GM18505 (cell line): Measurements from ENCODE around the gene TRIM28.
A peak's percentile ranks its signal among the peaks of the same experiment; 100 is the strongest.
"Not testable (repeated sequence)": the region's sequence is repeated elsewhere in the genome, so short reads cannot be mapped to it uniquely, and the experiment has no call there.

Experiments
- ATAC-seq: cut with Tn5 transposase; IDR thresholded peaks from one replicate; pipeline ENCODE4 v1.9.1; 2021; ENCODE audit not compliant: unreplicated experiment
- POLR2A ChIP-seq: IDR thresholded peaks from 4 replicates; pipeline ENCODE4 v1.6.1; 2011; ENCODE audit warnings: borderline replicate concordance; ENCODE audit not compliant: insufficient read depth, insufficient read length; ENCODE audit errors: extremely low read depth

Gene TRIM28

DNA sequence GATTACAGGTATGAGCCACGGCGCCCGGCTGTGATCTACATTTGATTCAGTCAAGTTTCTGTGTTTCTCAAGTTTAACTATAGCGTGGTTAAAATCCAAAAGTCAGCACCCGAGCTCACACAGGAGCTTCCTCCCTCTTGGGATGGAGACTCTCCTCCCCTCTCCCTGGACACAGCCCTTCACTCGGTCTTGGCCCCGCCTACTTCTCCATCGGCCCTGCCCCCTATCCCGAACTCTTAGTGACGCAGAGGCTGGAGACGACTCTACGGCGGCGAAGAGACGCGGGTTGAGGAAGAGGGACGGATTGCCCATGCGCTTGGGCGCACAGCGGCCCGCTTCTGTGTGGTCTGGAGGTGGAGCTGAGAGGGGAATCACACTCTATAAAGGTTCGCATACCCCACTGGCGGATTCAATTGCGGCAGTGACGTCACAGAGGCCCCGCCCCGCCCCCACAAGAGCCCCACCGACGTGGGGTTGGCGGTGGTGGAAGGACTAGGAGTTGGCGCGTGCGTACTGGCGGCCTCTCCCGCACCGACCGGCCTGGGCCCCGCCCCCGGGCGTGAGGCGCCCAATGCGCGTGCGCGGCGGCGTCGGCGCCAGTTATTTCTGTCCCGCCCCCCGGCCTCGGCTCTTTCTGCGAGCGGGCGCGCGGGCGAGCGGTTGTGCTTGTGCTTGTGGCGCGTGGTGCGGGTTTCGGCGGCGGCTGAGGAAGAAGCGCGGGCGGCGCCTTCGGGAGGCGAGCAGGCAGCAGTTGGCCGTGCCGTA lies at the start of gene TRIM28:
Gene TRIM28 (plus strand): TSS at position 239 of the 765 bp plus-strand sequence. CDS start 694 bp downstream, outside the sequence.
- TF ChIP-seq POLR2A = peak; percentile 98
- peak; percentile 82 for ATAC-seq

DNA sequence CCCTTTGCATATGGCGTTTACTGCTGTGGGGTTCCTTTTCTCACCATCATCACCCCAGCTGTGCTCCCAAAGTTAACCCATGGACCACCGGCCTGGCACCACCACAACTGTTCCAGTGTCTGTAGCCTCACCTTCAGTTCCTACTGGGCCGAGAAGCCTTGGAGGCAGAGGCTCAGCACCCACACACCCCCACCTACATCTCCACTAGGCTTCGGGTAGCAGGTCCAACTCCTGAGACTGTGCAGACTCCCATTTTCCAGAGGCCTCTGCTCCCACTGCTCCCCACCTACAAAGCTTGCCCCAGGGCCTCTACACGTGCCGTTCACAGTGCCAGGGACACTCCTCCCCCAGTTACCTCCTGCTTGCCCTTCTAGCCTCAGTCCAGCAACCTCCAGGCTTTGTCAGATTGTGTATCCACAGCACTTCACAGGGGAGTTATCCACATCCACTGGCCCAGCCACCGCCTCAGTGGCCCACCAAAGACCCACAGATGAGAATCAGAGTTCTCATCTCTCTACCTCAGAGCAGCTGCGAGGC lies 46.2 kb upstream of the TRIM28 start:
- ATAC-seq = no peak
- TF ChIP-seq POLR2A = no peak

DNA sequence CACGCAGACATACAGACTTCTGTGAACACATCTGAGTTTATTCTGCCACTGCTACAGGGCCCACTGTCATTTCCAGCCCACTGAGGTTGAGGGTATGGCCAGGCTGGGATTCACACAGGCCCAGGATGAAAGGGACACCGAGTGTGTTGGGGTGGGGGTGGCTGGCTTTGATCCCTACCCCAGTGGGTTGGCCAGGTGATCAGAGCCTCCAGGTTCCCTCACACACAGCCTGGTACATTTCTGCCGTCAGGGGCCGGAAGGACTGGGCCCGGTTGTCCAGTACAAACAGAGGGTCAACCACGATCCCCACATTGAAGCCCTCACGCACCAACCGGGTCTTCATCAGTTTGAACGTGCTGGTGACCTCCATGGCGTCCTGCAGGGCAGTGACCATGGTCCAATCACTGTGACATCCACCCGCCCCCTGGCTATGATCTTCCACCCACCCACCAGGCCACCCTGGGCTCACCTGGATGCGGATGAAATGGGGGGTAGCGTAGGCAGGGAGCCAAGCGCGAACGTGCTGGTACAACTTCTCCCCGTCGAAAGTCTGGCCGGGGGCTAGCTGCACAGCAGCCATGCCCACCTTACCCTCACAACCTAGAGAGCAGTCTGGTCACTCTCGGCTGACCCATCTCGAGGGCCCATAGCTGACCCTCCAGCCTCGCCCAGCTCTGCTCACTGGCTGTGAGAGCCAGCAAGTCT lies 45.4 kb upstream of the TRIM28 start:
- no peak for TF ChIP-seq POLR2A
- peak; percentile 14 for ATAC-seq

DNA sequence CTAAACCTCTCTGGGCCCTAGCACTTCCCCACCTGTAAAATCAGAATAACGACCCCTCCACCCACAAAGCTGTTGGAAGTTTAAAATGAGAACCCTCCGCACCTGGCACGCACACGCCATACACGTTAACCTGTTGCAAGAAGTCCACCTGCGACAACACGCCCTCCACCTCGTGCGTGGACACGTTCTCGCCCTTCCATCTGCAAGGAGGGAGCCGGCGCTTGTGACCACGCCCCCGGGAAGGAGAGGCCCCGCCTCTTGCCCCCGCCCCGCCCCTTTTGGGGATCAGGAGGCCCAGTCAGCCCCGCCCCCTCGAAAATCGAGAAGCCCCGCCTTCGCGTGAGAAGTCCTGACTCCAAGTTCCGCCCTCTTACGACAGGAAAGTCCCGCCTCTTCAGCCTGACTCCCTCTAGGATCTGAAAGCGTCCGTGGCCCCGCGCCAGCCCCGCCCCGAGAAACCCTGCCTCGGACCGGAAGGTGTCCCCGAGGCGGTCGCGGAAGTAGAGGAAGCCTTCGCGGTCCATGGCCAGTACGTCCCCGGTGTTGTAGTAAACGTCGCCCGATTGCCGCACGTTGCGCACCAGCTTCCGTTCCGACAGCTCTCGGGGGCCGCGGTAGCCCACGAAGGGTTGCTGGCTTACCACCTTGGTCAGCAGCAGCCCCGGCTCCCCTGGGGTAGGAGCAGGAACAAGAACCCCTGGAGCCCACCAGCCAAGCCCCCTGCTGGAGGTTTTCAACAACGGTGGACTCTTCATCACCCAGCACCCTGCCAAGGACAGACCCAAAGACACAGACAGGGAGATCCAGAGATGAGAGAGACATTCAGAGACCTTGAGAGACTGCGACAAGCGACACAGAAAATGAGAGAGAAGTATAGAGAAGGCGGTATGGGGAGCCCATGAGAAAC lies 44.6 kb upstream of the TRIM28 start:
- peak; percentile 89 for ATAC-seq
- TF ChIP-seq POLR2A = peak; percentile 79

DNA sequence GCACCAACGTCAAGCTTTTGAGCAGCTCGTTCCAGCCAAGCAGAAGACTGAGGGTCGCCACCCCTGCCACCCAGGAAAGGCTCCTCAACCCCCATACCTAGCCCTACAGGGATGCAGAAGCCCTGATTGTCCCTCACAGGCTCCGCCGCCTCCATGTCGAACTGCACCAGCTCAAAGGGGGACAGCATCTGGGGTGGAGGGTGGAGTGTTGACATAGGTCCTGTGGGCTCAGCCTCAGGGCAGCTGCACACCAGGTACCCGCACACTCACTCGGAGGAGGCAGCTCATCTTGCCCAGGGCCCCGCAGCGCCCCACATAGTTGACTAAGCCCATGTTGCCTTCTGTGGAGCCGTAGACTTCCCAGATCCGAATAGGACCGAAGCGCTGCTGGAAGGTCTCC lies 43.6 kb upstream of the TRIM28 start:
- no peak for TF ChIP-seq POLR2A
- no peak for ATAC-seq

DNA sequence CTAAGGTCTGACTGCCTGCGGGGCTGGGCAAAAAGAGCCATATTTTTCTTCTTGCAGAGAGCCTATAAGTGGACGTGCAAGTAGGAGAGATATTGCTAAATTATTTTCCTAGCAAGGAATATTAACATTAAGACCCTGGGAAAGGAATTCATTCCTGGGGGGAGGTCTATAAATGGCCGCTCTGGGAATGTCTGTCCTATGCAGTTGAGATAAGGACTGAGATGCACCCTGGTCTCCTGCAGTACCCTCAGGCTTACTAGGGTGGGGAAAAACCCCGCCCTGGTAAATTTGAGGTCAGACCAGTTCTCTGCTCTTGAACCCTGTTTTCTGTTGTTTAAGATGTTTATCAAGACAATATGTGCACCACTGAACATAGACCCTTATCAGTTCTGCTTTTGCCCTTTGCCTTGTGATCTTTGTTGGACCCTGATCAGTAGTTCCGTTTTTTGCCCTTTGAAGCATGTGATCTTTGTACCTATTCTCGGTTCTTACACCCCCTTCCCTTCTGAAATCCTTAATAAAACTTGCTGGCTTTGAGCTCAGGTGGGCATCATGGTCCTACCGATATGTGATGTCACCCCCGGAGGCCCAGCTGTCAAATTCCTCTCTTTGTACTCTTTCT lies 36.2 kb upstream of the TRIM28 start:
- not testable (repeated sequence) for ATAC-seq

DNA sequence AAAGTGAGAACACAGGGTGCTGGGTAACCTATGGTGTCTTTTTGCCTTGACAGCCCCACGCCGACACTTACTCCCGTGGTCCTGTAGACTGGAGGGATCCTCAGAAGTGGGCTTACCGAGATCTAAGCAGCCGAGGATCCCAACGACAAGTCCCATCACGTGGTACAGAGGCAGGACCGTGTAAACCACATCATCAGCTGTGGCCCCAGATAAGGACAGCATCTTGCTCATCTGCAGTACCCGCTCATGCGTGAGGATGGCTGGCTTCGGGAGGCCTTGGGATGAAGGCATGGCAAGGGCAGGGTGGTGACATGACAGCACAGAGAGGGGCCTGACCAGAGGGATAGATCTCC lies 34.2 kb upstream of the TRIM28 start:
- ATAC-seq = no peak
- TF ChIP-seq POLR2A = no peak

DNA sequence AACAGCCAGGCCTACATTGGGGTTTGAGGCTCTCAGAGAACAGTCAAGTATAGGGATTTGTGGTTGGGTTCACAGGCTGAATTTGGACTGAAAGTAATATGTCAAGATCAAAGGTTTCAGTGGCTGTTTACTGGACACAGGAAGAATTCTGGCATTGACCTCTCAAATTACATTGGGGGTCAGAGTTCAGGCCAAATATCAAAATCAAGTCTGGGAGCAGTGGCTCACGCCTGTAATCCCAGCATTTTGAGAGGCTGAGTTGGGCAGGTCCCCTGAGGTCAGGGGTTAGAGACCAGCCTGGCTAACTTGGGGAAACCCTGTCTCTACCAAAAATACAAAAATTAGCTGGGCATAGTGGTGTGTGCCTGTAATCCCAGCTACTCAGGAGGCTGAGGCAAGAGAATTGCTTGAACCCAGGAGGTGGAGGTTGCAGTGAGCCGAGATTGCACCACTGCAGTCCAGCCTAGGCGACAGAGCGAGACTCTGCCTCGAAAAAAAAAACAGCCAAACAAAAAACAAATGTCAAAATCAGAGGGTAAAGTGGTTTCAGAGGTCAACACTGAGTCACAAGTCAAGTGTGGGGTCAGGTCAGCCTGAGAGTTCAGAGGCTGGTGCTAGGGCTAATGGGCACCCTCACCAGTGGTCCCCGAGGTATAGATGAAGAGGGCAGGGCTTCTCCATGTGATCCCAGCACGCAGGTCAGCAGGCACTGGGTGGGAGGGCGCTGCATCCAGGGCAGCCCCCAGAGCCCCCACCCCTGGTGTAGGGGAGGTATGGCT lies 33.6 kb upstream of the TRIM28 start:
- no peak for TF ChIP-seq POLR2A
- no peak for ATAC-seq

DNA sequence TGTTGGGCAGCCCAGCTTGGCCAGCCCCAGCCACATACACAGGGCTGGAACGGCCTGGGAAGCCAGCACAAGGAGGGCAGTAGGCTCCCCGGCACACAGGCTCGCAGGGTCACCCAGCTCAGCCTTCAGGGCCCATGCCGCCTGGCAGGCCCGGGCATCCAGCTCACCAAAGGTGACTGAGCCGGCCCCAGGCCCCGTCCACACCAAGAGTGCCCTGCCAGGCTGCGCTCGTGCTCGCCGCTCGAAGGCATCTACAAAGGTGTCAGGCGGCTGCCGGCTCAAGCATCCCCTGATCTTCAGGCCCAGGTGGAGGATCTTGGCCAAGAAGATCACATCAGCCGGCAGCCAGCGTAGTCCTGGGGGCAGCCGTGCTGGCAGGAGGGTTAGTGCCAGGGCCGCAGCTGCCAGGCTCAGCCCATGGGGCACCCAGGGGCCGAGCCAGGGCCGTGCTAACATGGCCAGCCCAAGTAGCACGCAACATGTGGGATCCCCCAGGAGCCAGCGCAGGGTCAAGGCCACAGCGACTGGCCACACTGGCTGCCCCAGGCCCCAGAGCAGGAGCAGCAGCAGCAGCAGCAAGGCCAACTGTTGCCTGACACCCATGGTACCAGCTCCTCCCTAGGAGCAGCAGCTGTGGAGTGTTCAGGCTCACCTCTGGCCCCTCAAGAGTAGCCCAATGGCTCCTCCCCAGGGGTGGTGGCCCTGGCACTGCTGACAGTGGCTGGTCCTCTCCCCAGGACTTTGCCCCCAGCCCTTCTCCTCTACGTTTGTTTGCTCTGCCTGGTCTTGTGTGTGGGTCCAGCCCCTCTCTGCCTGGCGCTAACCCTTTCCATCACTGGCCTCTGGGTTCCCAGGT lies 32.3 kb upstream of the TRIM28 start, which contains the start of gene SLC27A5:
Gene SLC27A5 (minus strand): TSS at position 640 of the 856 bp plus-strand sequence. CDS start 37 bp downstream, at position 603.
- no peak for ATAC-seq
- TF ChIP-seq POLR2A = no peak

DNA sequence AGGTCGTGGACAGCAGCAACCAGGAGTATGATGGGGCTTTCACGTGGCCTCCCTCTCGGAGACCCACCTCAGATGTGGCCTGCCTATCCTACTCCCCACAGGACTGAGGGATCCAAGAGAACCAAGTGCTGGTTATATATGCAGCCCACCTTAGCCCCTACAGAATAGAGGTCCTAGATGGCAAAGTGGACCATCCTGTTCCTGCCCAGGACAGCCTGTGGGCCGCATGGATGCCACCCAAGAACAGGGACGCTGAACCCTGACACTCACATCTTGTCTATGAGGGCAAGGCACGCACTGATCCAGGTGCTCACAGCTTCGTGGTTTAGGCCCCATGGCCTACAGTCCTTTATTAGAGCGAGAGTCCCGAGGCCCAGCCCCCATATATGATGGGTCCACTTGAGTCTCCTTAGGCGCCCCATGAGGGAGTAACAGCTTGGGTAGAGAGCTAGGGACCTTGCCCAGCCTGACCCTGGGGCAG lies 30.6 kb upstream of the TRIM28 start:
- no peak for TF ChIP-seq POLR2A
- no peak for ATAC-seq

DNA sequence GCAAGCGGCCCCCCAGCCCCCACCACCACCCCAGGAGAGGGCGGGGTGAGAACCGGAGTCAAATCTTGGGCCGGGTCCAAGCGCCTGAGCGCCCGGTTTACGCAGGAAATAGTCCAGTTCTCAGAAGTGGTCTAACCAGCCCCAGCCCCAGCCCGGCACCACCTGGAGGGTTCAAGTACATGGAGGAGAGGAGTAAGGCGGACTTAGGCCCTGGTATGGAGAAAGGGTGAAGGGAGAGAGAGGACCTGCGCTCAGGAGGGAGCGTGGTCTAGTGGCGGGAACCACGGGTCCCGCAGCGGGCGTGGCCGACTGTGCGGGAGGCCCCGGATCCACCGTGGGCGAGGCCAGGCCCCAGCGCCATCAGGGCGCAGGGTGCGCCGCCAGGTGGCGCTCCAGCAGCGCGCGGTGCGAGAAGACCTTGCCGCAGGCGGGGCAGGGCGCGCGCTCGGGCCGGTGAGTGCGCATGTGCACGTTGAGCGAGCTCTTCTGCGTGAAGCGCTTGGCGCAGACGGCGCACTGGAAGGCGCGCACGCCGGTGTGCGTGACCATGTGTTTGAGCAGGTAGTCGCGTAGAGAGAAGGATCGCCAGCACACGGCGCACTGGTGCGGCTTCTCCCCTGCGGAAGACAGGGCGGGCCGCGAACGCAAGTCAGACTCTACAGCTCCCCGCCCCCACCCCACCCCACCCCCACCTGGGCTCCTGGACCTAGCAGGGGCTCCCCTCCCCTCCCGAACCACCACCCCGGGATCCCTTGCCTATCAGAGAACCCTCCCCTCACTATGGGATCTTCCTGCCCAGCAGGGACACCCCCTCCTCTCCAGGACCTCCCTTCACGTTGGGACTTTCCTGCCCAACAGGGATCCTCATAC lies 29.9 kb upstream of the TRIM28 start:
- peak; percentile 83 for TF ChIP-seq POLR2A
- ATAC-seq = peak; percentile 86

DNA sequence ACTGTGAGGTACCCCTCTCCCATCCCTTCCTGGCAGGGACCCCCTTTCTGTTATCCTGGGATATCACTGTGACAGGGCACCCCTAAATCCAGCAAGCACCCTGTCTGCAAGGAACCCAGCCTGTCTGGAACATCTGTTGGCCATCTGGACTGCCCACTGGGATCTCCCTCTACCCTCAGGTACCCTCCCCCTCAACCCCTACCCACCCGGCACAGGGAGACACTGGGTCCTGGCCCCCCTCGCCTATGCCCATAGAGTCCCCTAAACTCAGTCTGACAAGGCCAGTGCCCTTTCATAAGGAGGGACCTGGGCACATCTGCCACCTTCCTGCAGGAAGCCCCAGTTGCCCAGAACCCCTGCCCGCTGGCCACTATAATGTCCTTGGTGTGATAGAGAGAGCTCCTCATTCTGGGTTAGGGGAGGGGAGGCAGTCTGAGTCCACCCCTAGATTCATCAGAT lies 29.3 kb upstream of the TRIM28 start:
- no peak for ATAC-seq
- no peak for TF ChIP-seq POLR2A
